GM23338 (cell line): ENCODE data around the gene CRMP1. TPM values are rescaled to one million over a fixed set of nuclear protein-coding genes. Genes with fewer than 3 reads are reported as not detected.

Source experiments
- ATAC-seq: fragments of 200-7000 bp; cut with Tn5 transposase; 3 replicates; pipeline ENCODE4 v1.9.1; 2020
- DNase-seq: peaks from one replicate; pipeline ENCODE4 v3.0.0-alpha.2; 2015; ENCODE audit warnings: low spot score
- H2AFZ ChIP-seq: fragments of 200-600 bp; sonication (generic); 2 replicates; pipeline ENCODE4 v1.8.0; 2016; ENCODE audit warnings: antibody characterized with exemption, mild to moderate bottlenecking, moderate library complexity
- H3F3A ChIP-seq: fragments of 200-600 bp; sonication (generic); replicated peaks from 2 replicates; pipeline ENCODE4 v1.8.0; 2017; ENCODE audit warnings: antibody characterized with exemption, mixed run types, low read depth
- H3K27ac ChIP-seq: fragments of 200-600 bp; sonication (generic); 2 replicates; pipeline ENCODE4 v1.6.1; 2016; ENCODE audit warnings: low read depth
- H3K27me3 ChIP-seq: fragments of 200-600 bp; sonication (generic); 2 replicates; pipeline ENCODE4 v1.8.0; 2016; ENCODE audit warnings: mild to moderate bottlenecking, mixed run types, moderate library complexity; ENCODE audit not compliant: insufficient read depth
- H3K36me3 ChIP-seq: fragments of 200-600 bp; sonication (generic); 2 replicates; pipeline ENCODE4 v1.8.0; 2016; ENCODE audit warnings: mild to moderate bottlenecking; ENCODE audit not compliant: insufficient read depth
- H3K4me1 ChIP-seq: fragments of 200-600 bp; sonication (generic); 2 replicates; pipeline ENCODE4 v1.8.0; 2016; ENCODE audit warnings: mild to moderate bottlenecking, moderate library complexity; ENCODE audit not compliant: insufficient read depth
- H3K4me2 ChIP-seq: fragments of 200-600 bp; sonication (generic); 2 replicates; pipeline ENCODE4 v1.7.1; 2017; ENCODE audit warnings: mixed run types
- H3K4me3 ChIP-seq: fragments of 200-600 bp; sonication (generic); 2 replicates; pipeline ENCODE4 v1.6.1; 2016; ENCODE audit warnings: mixed run types
- H3K79me2 ChIP-seq: fragments of 200-600 bp; sonication (generic); replicated peaks from 2 replicates; pipeline ENCODE4 v1.8.0; 2017; ENCODE audit warnings: mild to moderate bottlenecking; ENCODE audit not compliant: insufficient read depth
- H3K9me2 ChIP-seq: fragments of 200-600 bp; sonication (generic); 2 replicates; pipeline ENCODE4 v1.8.0; 2017; ENCODE audit not compliant: insufficient read depth
- H4K20me1 ChIP-seq: fragments of 200-600 bp; sonication (generic); replicated peaks from 2 replicates; pipeline ENCODE4 v1.8.0; 2017; ENCODE audit warnings: mild to moderate bottlenecking; ENCODE audit not compliant: insufficient read depth
- H3K27ac Mint-ChIP-seq: 2 replicates; pipeline ENCODE4 v1.8.0; 2020; ENCODE audit warnings: inconsistent platforms, mild to moderate bottlenecking, moderate library complexity, mixed read lengths
- H3K27me3 Mint-ChIP-seq: 3 replicates; pipeline ENCODE4 v1.8.0; 2022; ENCODE audit warnings: low read depth, mild to moderate bottlenecking, moderate library complexity, mixed read lengths, inconsistent platforms; ENCODE audit not compliant: insufficient read depth, poor library complexity
- H3K36me3 Mint-ChIP-seq: 3 replicates; pipeline ENCODE4 v1.8.0; 2021; ENCODE audit warnings: low read depth, mild to moderate bottlenecking, inconsistent platforms, moderate library complexity, mixed read lengths
- H3K4me1 Mint-ChIP-seq: 3 replicates; pipeline ENCODE4 v1.8.0; 2020; ENCODE audit warnings: mild to moderate bottlenecking, inconsistent platforms, mixed read lengths
- H3K4me3 Mint-ChIP-seq: 3 replicates; pipeline ENCODE4 v1.8.0; 2021; ENCODE audit warnings: moderate library complexity, mild to moderate bottlenecking, inconsistent platforms, mixed read lengths
- H3K9me3 Mint-ChIP-seq: 3 replicates; pipeline ENCODE4 v1.8.0; 2020; ENCODE audit warnings: moderate library complexity, mild to moderate bottlenecking, inconsistent platforms, mixed read lengths
- CREB1 ChIP-seq: fragments of 250-450 bp; sonication (Bioruptor Pico); IDR thresholded peaks from 2 replicates; pipeline ENCODE4 v1.5.0; 2020; ENCODE audit warnings: low read depth, mild to moderate bottlenecking, moderate library complexity
- EZH2 ChIP-seq: fragments of 200-600 bp; sonication (generic); IDR thresholded peaks from one replicate; pipeline ENCODE4 v1.8.0; 2017; ENCODE audit warnings: antibody characterized with exemption, mild to moderate bottlenecking, low read depth; ENCODE audit not compliant: unreplicated experiment
- EZH2phosphoT487 ChIP-seq: fragments of 200-600 bp; sonication (generic); IDR thresholded peaks from one replicate; pipeline ENCODE4 v1.8.1; 2018; ENCODE audit warnings: antibody characterized with exemption; ENCODE audit not compliant: unreplicated experiment
- JUNB ChIP-seq: IDR thresholded peaks from one replicate; pipeline ENCODE4 v1.6.1; 2016; ENCODE audit warnings: antibody characterized with exemption; ENCODE audit not compliant: unreplicated experiment
- NANOG ChIP-seq: IDR thresholded peaks from 2 replicates; pipeline ENCODE4 v1.6.1; 2016; ENCODE audit warnings: antibody characterized with exemption, borderline replicate concordance
- POLR2AphosphoS5 ChIP-seq: IDR thresholded peaks from 2 replicates; pipeline ENCODE4 v1.6.1; 2016; ENCODE audit warnings: antibody characterized with exemption, low read depth
- STAT1 ChIP-seq: IDR thresholded peaks from one replicate; pipeline ENCODE4 v1.6.1; 2016; ENCODE audit warnings: antibody characterized with exemption; ENCODE audit not compliant: unreplicated experiment
- ZNF331 ChIP-seq: fragments of 250-450 bp; sonication (Bioruptor Pico); IDR thresholded peaks from 2 replicates; pipeline ENCODE4 v1.5.0; 2020; ENCODE audit warnings: low read depth, mild to moderate bottlenecking, moderate library complexity
- polyA plus RNA-seq: library from polyadenylated mRNA; unstranded; fragments of >200 nt; fragmentation: Nextera tagmentation; extraction: Ambion mirVana; gene quantifications from 2 replicates; pipeline ENCODE4 v1.2.1, GENCODE V29; 2016
- total RNA-seq: library from RNA; depleted of rRNA; stranded (reverse); fragments of >200 nt; shearing (Covaris generic); gene quantifications from 2 replicates; pipeline ENCODE4 v1.2.3, GENCODE V29; 2014
- TF ChIP-seq, protein P1 (sequence below): fragments of 250-450 bp; sonication (Bioruptor Pico); IDR thresholded peaks from 2 replicates; pipeline ENCODE4 v1.5.0; 2020; ENCODE audit warnings: mild to moderate bottlenecking, moderate library complexity

CRMP1 gene
- total and polyA plus RNA-seq, 2 experiments from 2014 or later, result 52.7 to 146 TPM

DNA sequence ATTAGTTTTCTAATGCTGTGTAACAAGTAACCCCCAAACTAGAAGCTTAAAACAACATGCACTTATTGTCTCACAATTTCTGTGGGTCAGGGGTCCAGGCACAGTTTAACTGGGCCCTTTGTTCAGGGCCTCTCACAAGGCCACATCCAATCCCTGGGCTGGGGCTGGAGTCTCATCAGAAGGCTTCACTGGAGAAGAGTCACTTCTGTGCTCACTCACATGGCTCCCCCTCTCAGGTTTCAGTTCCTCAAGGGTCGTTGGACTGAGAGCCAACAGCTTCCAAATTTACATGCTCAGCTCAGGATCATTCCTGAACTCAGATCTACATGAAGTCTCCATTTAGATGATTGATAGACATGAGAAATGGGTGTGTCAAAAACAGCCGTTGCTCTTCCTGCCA, 104.7 kb downstream of the CRMP1 start (continued):
- TF ChIP-seq, protein P1, sequence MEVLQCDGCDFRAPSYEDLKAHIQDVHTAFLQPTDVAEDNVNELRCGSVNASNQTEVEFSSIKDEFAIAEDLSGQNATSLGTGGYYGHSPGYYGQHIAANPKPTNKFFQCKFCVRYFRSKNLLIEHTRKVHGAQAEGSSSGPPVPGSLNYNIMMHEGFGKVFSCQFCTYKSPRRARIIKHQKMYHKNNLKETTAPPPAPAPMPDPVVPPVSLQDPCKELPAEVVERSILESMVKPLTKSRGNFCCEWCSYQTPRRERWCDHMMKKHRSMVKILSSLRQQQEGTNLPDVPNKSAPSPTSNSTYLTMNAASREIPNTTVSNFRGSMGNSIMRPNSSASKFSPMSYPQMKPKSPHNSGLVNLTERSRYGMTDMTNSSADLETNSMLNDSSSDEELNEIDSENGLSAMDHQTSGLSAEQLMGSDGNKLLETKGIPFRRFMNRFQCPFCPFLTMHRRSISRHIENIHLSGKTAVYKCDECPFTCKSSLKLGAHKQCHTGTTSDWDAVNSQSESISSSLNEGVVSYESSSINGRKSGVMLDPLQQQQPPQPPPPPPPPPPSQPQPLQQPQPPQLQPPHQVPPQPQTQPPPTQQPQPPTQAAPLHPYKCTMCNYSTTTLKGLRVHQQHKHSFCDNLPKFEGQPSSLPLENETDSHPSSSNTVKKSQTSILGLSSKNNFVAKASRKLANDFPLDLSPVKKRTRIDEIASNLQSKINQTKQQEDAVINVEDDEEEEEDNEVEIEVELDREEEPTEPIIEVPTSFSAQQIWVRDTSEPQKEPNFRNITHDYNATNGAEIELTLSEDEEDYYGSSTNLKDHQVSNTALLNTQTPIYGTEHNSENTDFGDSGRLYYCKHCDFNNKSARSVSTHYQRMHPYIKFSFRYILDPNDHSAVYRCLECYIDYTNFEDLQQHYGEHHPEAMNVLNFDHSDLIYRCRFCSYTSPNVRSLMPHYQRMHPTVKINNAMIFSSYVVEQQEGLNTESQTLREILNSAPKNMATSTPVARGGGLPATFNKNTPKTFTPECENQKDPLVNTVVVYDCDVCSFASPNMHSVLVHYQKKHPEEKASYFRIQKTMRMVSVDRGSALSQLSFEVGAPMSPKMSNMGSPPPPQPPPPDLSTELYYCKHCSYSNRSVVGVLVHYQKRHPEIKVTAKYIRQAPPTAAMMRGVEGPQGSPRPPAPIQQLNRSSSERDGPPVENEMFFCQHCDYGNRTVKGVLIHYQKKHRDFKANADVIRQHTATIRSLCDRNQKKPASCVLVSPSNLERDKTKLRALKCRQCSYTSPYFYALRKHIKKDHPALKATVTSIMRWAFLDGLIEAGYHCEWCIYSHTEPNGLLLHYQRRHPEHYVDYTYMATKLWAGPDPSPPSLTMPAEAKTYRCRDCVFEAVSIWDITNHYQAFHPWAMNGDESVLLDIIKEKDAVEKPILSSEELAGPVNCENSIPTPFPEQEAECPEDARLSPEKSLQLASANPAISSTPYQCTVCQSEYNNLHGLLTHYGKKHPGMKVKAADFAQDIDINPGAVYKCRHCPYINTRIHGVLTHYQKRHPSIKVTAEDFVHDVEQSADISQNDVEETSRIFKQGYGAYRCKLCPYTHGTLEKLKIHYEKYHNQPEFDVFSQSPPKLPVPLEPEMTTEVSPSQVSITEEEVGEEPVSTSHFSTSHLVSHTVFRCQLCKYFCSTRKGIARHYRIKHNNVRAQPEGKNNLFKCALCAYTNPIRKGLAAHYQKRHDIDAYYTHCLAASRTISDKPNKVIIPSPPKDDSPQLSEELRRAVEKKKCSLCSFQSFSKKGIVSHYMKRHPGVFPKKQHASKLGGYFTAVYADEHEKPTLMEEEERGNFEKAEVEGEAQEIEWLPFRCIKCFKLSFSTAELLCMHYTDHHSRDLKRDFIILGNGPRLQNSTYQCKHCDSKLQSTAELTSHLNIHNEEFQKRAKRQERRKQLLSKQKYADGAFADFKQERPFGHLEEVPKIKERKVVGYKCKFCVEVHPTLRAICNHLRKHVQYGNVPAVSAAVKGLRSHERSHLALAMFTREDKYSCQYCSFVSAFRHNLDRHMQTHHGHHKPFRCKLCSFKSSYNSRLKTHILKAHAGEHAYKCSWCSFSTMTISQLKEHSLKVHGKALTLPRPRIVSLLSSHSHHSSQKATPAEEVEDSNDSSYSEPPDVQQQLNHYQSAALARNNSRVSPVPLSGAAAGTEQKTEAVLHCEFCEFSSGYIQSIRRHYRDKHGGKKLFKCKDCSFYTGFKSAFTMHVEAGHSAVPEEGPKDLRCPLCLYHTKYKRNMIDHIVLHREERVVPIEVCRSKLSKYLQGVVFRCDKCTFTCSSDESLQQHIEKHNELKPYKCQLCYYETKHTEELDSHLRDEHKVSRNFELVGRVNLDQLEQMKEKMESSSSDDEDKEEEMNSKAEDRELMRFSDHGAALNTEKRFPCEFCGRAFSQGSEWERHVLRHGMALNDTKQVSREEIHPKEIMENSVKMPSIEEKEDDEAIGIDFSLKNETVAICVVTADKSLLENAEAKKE (CRISPR knock-in tag), result no peak
- no peak for TF ChIP-seq STAT1
- TF ChIP-seq NANOG, result no peak
- no peak for TF ChIP-seq EZH2

DNA sequence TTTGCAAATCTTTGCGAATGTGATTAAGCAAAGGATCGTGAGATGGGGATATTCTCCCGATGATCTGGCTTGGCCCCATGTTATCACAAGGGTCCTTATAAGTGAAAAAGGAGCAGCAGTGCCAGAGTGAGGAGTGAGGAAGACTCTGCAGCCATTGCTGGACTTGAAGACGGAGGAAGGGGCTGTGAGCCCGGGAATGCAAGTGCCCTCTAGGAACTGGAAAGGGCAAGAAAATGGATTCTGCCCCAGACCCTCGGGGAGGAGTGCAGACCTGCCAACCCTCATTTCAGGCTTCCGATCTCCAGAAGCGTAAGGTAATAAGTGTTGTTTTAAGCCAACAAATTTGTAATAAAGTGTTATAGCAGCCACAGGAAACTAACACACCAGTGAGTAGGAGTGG, 105.6 kb downstream of the CRMP1 start:
- no peak overlapping the region for H3K27ac Mint-ChIP-seq
- H3K4me3 Mint-ChIP-seq, result no peak overlapping the region
- H3K36me3 Mint-ChIP-seq, result peaks cover 39% of the 10 kb centered on the region
- Histone ChIP-seq H3K27me3 (no peaks in the 10 kb centered on the region), H2AFZ (no peak overlapping the region), H3K9me2 (no peaks in the 10 kb centered on the region), H4K20me1 (no peaks in the 10 kb centered on the region), H3F3A (no peaks in the 10 kb centered on the region), H3K4me1 (no peaks in the 10 kb centered on the region), H3K4me3 (no peak overlapping the region), H3K79me2 (no peaks in the 10 kb centered on the region), H3K27ac (no peak overlapping the region), H3K4me2 (no peak overlapping the region), H3K36me3 (no peaks in the 10 kb centered on the region)
- no peaks in the 10 kb centered on the region for H3K9me3 Mint-ChIP-seq
- peaks cover 3% of the 10 kb centered on the region for H3K27me3 Mint-ChIP-seq
- peaks cover 7% of the 10 kb centered on the region; the same call in 1 of the 3 replicates for H3K4me1 Mint-ChIP-seq
- ATAC-seq, result no peak
- no peak for DNase-seq
- no peak for TF ChIP-seq CREB1
- TF ChIP-seq POLR2AphosphoS5, result no peak
- no peak for TF ChIP-seq JUNB
- TF ChIP-seq EZH2phosphoT487, result no peak
- no peak for TF ChIP-seq NANOG
- TF ChIP-seq, protein P1 (CRISPR knock-in tag), result no peak
- TF ChIP-seq STAT1, result no peak
- no peak for TF ChIP-seq ZNF331 (CRISPR knock-in tag)
- TF ChIP-seq EZH2, result no peak
